Fibroblast of the conjunctiva (primary cell): ENCODE results near the gene SH3RF3.

ENCODE experiments used
- DNase-seq: peaks from one replicate; pipeline ENCODE4 v3.0.0-alpha.2; 2010; ENCODE audit warnings: low read depth

SH3RF3 gene

GRCh38 chr2:109476641-109477441 lies 347.8 kb downstream of the SH3RF3 start:
- no peak for DNase-seq

GRCh38 chr2:109478906-109479493 lies 350.0 kb downstream of the SH3RF3 start:
- DNase-seq = no peak

- no peak for DNase-seq
Observed at GRCh38 chr2:109479804-109480203, 350.8 kb downstream of the SH3RF3 start.

GRCh38 chr2:109480486-109481195 lies 351.6 kb downstream of the SH3RF3 start:
- no peak for DNase-seq

GRCh38 chr2:109481196-109481555 lies 352.2 kb downstream of the SH3RF3 start:
- no peak for DNase-seq

- DNase-seq = no peak
Observed at GRCh38 chr2:109481599-109481998, 352.6 kb downstream of the SH3RF3 start.

- no peak for DNase-seq
Observed at GRCh38 chr2:109482361-109482861, 353.4 kb downstream of the SH3RF3 start.

GRCh38 chr2:109486711-109487535 lies 357.9 kb downstream of the SH3RF3 start:
- DNase-seq = no peak

- no peak for DNase-seq
Observed at GRCh38 chr2:109487536-109487869, 358.5 kb downstream of the SH3RF3 start.

- DNase-seq = no peak
Observed at GRCh38 chr2:109487871-109488655, 359.1 kb downstream of the SH3RF3 start.

GRCh38 chr2:109489296-109489695 lies 360.3 kb downstream of the SH3RF3 start:
- DNase-seq = no peak

- no peak for DNase-seq
Observed at GRCh38 chr2:109493176-109493935, 364.4 kb downstream of the SH3RF3 start.

- DNase-seq = no peak
Observed at GRCh38 chr2:109494351-109494750, 365.3 kb downstream of the SH3RF3 start.

- DNase-seq = no peak
Observed at GRCh38 chr2:109497463-109497862, 368.5 kb downstream of the SH3RF3 start.

GRCh38 chr2:109497911-109498870 lies 369.2 kb downstream of the SH3RF3 start:
- no peak for DNase-seq

- DNase-seq = no peak
Observed at GRCh38 chr2:109498906-109499305, 369.9 kb downstream of the SH3RF3 start.

- peak; percentile 8 for DNase-seq
Observed at GRCh38 chr2:109499566-109499965, 370.6 kb downstream of the SH3RF3 start.

- DNase-seq = no peak
Observed at GRCh38 chr2:109500910-109501309, 371.9 kb downstream of the SH3RF3 start.

GRCh38 chr2:109501461-109501860 lies 372.5 kb downstream of the SH3RF3 start:
- DNase-seq = no peak
